Esophagus muscularis mucosa (tissue), 3 donors: ENCODE measurements around the gene ATP13A2.

Experiments
- POLR2AphosphoS5 ChIP-seq, 2 donors: sonication (generic); formaldehyde crosslinking; IDR thresholded peaks; one replicate each; pipeline ENCODE4 v1.6.1; 2017; ENCODE audit warnings: antibody characterized with exemption in 2 of 2
- TF ChIP-seq, protein P1 (sequence below), 3 experiments: fragments of 200-600 bp in 2 of 3; fragments of 450-650 bp in 1 of 3; sonication (generic) in 2 of 3; IDR thresholded peaks; one replicate each; pipeline ENCODE4 v1.5.1; 2017 to 2019; ENCODE audit warnings: antibody characterized with exemption in 3 of 3, mild to moderate bottlenecking in 2 of 3, moderate library complexity in 1 of 3

DNA sequence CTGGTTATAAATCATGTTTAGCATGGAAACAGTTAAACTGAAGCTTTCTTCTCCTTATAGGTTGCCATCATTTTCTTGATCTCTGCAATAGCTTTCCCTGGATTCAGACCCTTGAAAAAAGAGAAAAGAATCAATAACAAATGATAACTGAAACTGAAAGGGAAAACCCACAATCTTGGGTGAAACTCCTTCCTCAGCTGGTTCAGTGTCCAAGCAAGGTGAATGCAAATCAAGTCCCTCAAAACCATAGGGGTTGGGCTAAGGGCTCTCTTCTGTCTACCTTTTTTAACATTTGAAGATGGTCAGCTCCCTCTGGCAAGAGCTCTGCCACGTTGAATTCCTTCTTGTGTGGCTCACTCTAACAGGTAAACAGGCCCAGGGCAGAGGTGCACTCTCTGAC lies 7.1 kb upstream of the ATP13A2 start:
- TF ChIP-seq, protein P1, sequence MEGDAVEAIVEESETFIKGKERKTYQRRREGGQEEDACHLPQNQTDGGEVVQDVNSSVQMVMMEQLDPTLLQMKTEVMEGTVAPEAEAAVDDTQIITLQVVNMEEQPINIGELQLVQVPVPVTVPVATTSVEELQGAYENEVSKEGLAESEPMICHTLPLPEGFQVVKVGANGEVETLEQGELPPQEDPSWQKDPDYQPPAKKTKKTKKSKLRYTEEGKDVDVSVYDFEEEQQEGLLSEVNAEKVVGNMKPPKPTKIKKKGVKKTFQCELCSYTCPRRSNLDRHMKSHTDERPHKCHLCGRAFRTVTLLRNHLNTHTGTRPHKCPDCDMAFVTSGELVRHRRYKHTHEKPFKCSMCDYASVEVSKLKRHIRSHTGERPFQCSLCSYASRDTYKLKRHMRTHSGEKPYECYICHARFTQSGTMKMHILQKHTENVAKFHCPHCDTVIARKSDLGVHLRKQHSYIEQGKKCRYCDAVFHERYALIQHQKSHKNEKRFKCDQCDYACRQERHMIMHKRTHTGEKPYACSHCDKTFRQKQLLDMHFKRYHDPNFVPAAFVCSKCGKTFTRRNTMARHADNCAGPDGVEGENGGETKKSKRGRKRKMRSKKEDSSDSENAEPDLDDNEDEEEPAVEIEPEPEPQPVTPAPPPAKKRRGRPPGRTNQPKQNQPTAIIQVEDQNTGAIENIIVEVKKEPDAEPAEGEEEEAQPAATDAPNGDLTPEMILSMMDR (IDR thresholded peaks at IDR 0.05), result no peak
- no peak for TF ChIP-seq POLR2AphosphoS5 (IDR thresholded peaks at IDR 0.05)
